ENCODE data around the gene FFAR4. TPM values are rescaled to one million over a fixed set of nuclear protein-coding genes. Genes with fewer than 3 reads are reported as not detected.

FFAR4 gene
- polyA plus RNA-seq, 2 of the 4 experiments (the other 2 are of a cell fraction) = 0.15 to 0.17 TPM

GRCh38 chr10:93630625-93631557, 64.4 kb downstream of the FFAR4 start:
- DNase-seq (ENCODE audit: low read depth in 1 of 2, low spot score in 1 of 2) = no peak
- Histone ChIP-seq H3K4me3 (no peak overlapping the region), H3K27ac (no peak overlapping the region), H3K9me3 (no peaks in the 10 kb centered on the region), H3K4me2 (no peak overlapping the region), H3K4me1 (no peaks in the 10 kb centered on the region)
- POLR2A ChIA-PET = no interaction called here
- CTCF ChIA-PET = interaction anchor here (0.9 kb wide), 1 partner anchor 184 kb away, joined by 3 read pairs; no protein-coding TSS in a partner anchor
- FAIRE-seq = no peak
- peak in 1 of 2 experiments; percentile 30; a peak in 3 of 6 replicates for ATAC-seq
- WGBS (ENCODE audit: missing lambda C conversion rate) = 80% methylated on average over 15 of the region's 15 CpGs
- no peak for TF ChIP-seq CHD4 (IDR thresholded peaks at IDR 0.05; ENCODE audit: borderline replicate concordance)
- TF ChIP-seq FOXS1 (CRISPR knock-in tag; IDR thresholded peaks at IDR 0.05) = no peak
- TF ChIP-seq RFX5 (IDR thresholded peaks at IDR 0.05) = no peak
- no peak for TF ChIP-seq HOXB13 (CRISPR knock-in tag; IDR thresholded peaks at IDR 0.05; ENCODE audit: low read depth)
- TF ChIP-seq, protein P1, sequence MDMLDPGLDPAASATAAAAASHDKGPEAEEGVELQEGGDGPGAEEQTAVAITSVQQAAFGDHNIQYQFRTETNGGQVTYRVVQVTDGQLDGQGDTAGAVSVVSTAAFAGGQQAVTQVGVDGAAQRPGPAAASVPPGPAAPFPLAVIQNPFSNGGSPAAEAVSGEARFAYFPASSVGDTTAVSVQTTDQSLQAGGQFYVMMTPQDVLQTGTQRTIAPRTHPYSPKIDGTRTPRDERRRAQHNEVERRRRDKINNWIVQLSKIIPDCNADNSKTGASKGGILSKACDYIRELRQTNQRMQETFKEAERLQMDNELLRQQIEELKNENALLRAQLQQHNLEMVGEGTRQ (IDR thresholded peaks at IDR 0.05) = no peak
- no peak for TF ChIP-seq HDAC2 (IDR thresholded peaks at IDR 0.05)
- no peak for TF ChIP-seq EHMT2 (IDR thresholded peaks at IDR 0.05; ENCODE audit: low read depth)
- TF ChIP-seq RAD21 (conservative IDR thresholded peaks at IDR 0.05 in 1 of 2, IDR thresholded peaks at IDR 0.05 in 1 of 2) = no peak
- no peak for TF ChIP-seq HOXB5 (CRISPR knock-in tag; IDR thresholded peaks at IDR 0.05)
- TF ChIP-seq GATA3 (IDR thresholded peaks at IDR 0.05; ENCODE audit: borderline replicate concordance) = no peak
- no peak for TF ChIP-seq TFCP2L1 (CRISPR knock-in tag; IDR thresholded peaks at IDR 0.05)
- TF ChIP-seq SMC3 (IDR thresholded peaks at IDR 0.05) = no peak
- no peak for TF ChIP-seq EP300 (IDR thresholded peaks at IDR 0.05)
- no peak for TF ChIP-seq ATOH8 (CRISPR knock-in tag; IDR thresholded peaks at IDR 0.05; ENCODE audit: low read depth)

Other genes starting within 250 kb of the FFAR4 start
- 229 and 265 TPM in 2 replicates for gene MYOF, start 84.3 kb upstream of the FFAR4 start, polyA plus RNA-seq (2011; rRNA removed)
- gene MYOF, start 84.3 kb upstream of the FFAR4 start, polyA plus RNA-seq (2017; fragmentation: RNase III; extraction: RNeasy Plus Mini Kit Qiagen cat#74134 plus additional on column Dnase treatment) = 190 to 217 TPM (median 191 TPM) in 3 replicates
- 63.5 and 87.0 TPM in 2 replicates for gene CEP55, start 70.1 kb upstream of the FFAR4 start, polyA plus RNA-seq (2011; rRNA removed)
- 51.2 to 57.9 TPM (median 52.4 TPM) in 3 replicates for gene CEP55, start 70.1 kb upstream of the FFAR4 start, polyA plus RNA-seq (2017; fragmentation: RNase III; extraction: RNeasy Plus Mini Kit Qiagen cat#74134 plus additional on column Dnase treatment)
- 8.2 and 11.2 TPM in 2 replicates for gene RBP4, start 34.6 kb downstream of the FFAR4 start, polyA plus RNA-seq (2011; rRNA removed)
- 5.6 to 6.2 TPM (median 6.0 TPM) in 3 replicates for gene RBP4, start 34.6 kb downstream of the FFAR4 start, polyA plus RNA-seq (2017; fragmentation: RNase III; extraction: RNeasy Plus Mini Kit Qiagen cat#74134 plus additional on column Dnase treatment)
- gene PDE6C, start 45.9 kb downstream of the FFAR4 start, polyA plus RNA-seq (2011; rRNA removed) = not detected in 2 replicates
- not detected in 3 replicates for gene PDE6C, start 45.9 kb downstream of the FFAR4 start, polyA plus RNA-seq (2017; fragmentation: RNase III; extraction: RNeasy Plus Mini Kit Qiagen cat#74134 plus additional on column Dnase treatment)
- 10.0 and 20.5 TPM in 2 replicates for gene FRA10AC1, start 135.9 kb downstream of the FFAR4 start, polyA plus RNA-seq (2011; rRNA removed)
- 10.4 to 11.1 TPM (median 10.8 TPM) in 3 replicates for gene FRA10AC1, start 135.9 kb downstream of the FFAR4 start, polyA plus RNA-seq (2017; fragmentation: RNase III; extraction: RNeasy Plus Mini Kit Qiagen cat#74134 plus additional on column Dnase treatment)
- not detected in 2 replicates for gene LGI1, start 191.3 kb downstream of the FFAR4 start, polyA plus RNA-seq (2011; rRNA removed)
- gene LGI1, start 191.3 kb downstream of the FFAR4 start, polyA plus RNA-seq (2017; fragmentation: RNase III; extraction: RNeasy Plus Mini Kit Qiagen cat#74134 plus additional on column Dnase treatment) = not detected in 3 replicates